Endothelial cell of umbilical vein (primary cell): ENCODE measurements around the gene ITGAE. TPM values are rescaled to one million over a fixed set of nuclear protein-coding genes. Genes with fewer than 3 reads are reported as not detected.

Experiments
- BruUV-seq: library from RNA; stranded (reverse); fragments of 400-500 nt; replicated peaks from 2 replicates; lab custom pipeline; 2021; lab: Mats Ljungman, UMichigan
- CTCF ChIA-PET: fragments of 300-600, 350-600 bp; sonication (Branson Sonifier 250); formaldehyde crosslinking; loops from one replicate; lab custom pipeline; 2021; ENCODE audit warnings: antibody characterized with exemption, inconsistent platforms; lab: Charles Lee
- POLR2A ChIA-PET: fragments of 300-600, 350-600 bp; sonication (Branson Sonifier 250); formaldehyde crosslinking; loops from one replicate; lab custom pipeline; 2021; ENCODE audit warnings: antibody characterized with exemption, inconsistent platforms; lab: Charles Lee
- DNase-seq: peaks from one replicate; pipeline ENCODE4 v3.0.0-alpha.2; 2011; ENCODE audit warnings: low read depth, low spot score
- FAIRE-seq: peaks from 2 replicates; lab custom pipeline; 2011; peaks lifted over from hg19 to GRCh38; lab: Jason Lieb, UNC
- H2AFZ ChIP-seq: 2 replicates; pipeline ENCODE4 v1.6.0; 2012; ENCODE audit warnings: low read depth, low read length, control low read depth, inconsistent platforms
- H3K27ac ChIP-seq: 2 replicates; pipeline ENCODE4 v1.5.1; 2011; ENCODE audit warnings: low read depth, mild to moderate bottlenecking, control low read depth, low read length, moderate library complexity; ENCODE audit not compliant: insufficient read depth
- H3K27me3 ChIP-seq, 2 experiments: 2 replicates each; pipeline versions ENCODE4 v1.6.0 to v1.6.1; 2011; ENCODE audit warnings: low read length in 2 of 2, mixed read lengths in 1 of 2; ENCODE audit not compliant: control insufficient read depth in 2 of 2, insufficient read depth in 2 of 2
- H3K36me3 ChIP-seq, 2 experiments: 2 replicates in 1 of 2; 3 replicates in 1 of 2; pipeline ENCODE4 v1.5.1; 2011; ENCODE audit warnings: low read length in 2 of 2, mild to moderate bottlenecking in 1 of 2, moderate library complexity in 1 of 2; ENCODE audit not compliant: control insufficient read depth in 2 of 2, insufficient read depth in 2 of 2; ENCODE audit errors: extremely low read depth in 1 of 2
- H3K4me1 ChIP-seq: 3 replicates; pipeline ENCODE4 v1.5.1; 2011; ENCODE audit warnings: mild to moderate bottlenecking, low read length; ENCODE audit not compliant: control insufficient read depth, insufficient read depth; ENCODE audit errors: extremely low read depth
- H3K4me2 ChIP-seq: 2 replicates; pipeline ENCODE4 v1.6.1; 2011; ENCODE audit warnings: low read length, control low read depth, mixed read lengths; ENCODE audit not compliant: insufficient read depth
- H3K4me3 ChIP-seq, 3 experiments: fragments of 200-600 bp in 1 of 3; sonication (generic), shearing (Covaris generic) in 1 of 3; replicated peaks in 1 of 3; 2 replicates each; pipeline ENCODE4 v1.5.1; 2011 to 2016; ENCODE audit warnings: control low read depth in 3 of 3, low read length in 3 of 3, mild to moderate bottlenecking in 2 of 3, inconsistent platforms in 1 of 3, low read depth in 1 of 3, moderate library complexity in 1 of 3; ENCODE audit not compliant: insufficient read depth in 1 of 3
- H3K79me2 ChIP-seq: 2 replicates; pipeline ENCODE4 v1.6.0; 2012; ENCODE audit warnings: low read length, inconsistent platforms; ENCODE audit not compliant: control insufficient read depth, insufficient read depth
- H3K9ac ChIP-seq: replicated peaks from 2 replicates; pipeline ENCODE3; 2011; ENCODE audit warnings: low read length, control low read depth; ENCODE audit not compliant: insufficient read depth; ENCODE audit errors: extremely low read depth
- H3K9me1 ChIP-seq: replicated peaks from 3 replicates; pipeline ENCODE4 v1.6.0; 2011; ENCODE audit warnings: mild to moderate bottlenecking, low read length; ENCODE audit not compliant: control insufficient read depth, insufficient read depth; ENCODE audit errors: extremely low read depth
- H3K9me3 ChIP-seq: replicated peaks from 2 replicates; pipeline ENCODE4 v1.5.1; 2012; ENCODE audit warnings: low read length, inconsistent platforms; ENCODE audit not compliant: control insufficient read depth, insufficient read depth
- H4K20me1 ChIP-seq: replicated peaks from 2 replicates; pipeline ENCODE3; 2011; ENCODE audit warnings: mild to moderate bottlenecking, low read length; ENCODE audit not compliant: control insufficient read depth, insufficient read depth; ENCODE audit errors: extremely low read depth
- CTCF ChIP-seq, 2 donors: IDR thresholded peaks; 1 replicate in 1 of 2; 2 replicates in 1 of 2; pipeline ENCODE4 v1.5.1; 2011; ENCODE audit warnings: low read length in 2 of 2, mild to moderate bottlenecking in 2 of 2, moderate library complexity in 2 of 2, control low read depth in 1 of 2, inconsistent platforms in 1 of 2, low read depth in 1 of 2; ENCODE audit not compliant: insufficient read depth in 1 of 2; ENCODE audit errors: extremely low read depth in 1 of 2
- EZH2 ChIP-seq: IDR thresholded peaks from 2 replicates; pipeline ENCODE4 v1.6.1; 2012; ENCODE audit warnings: borderline replicate concordance, low read depth, mild to moderate bottlenecking, moderate library complexity, low read length, inconsistent platforms; ENCODE audit not compliant: severe bottlenecking
- FOS ChIP-seq: IDR thresholded peaks from 2 replicates; pipeline ENCODE4 v1.6.1; 2011; ENCODE audit warnings: mild to moderate bottlenecking, low read length, moderate library complexity, borderline replicate concordance; ENCODE audit not compliant: insufficient read depth
- GATA2 ChIP-seq: IDR thresholded peaks from 2 replicates; pipeline ENCODE4 v1.7.0; 2011; ENCODE audit warnings: low read depth, mild to moderate bottlenecking, moderate library complexity, mixed read lengths, low read length; ENCODE audit not compliant: insufficient read length, insufficient read depth
- JUN ChIP-seq: IDR thresholded peaks from 2 replicates; pipeline ENCODE4 v1.6.1; 2011; ENCODE audit warnings: borderline replicate concordance, low read depth; ENCODE audit not compliant: insufficient read length, insufficient read depth
- MAX ChIP-seq: IDR thresholded peaks from 2 replicates; pipeline ENCODE4 v1.6.1; 2011; ENCODE audit not compliant: insufficient read depth, insufficient read length
- MYC ChIP-seq: IDR thresholded peaks from one replicate; pipeline ENCODE4 v1.6.1; 2011; ENCODE audit warnings: mild to moderate bottlenecking, low read depth, low read length
- POLR2A ChIP-seq: IDR thresholded peaks from 2 replicates; pipeline ENCODE4 v1.6.1; 2012; ENCODE audit warnings: low read depth, mild to moderate bottlenecking, control low read depth, low read length
- POLR2AphosphoS5 ChIP-seq: IDR thresholded peaks from 2 replicates; pipeline ENCODE4 v1.6.1; 2012; ENCODE audit warnings: low read depth, mild to moderate bottlenecking, control low read depth, low read length, moderate library complexity; ENCODE audit not compliant: insufficient read depth
- dilution Hi-C: fragments of 300-500 bp; cut with MboI; formaldehyde crosslinking; loops from one replicate; pipeline ENCODE4 v1.15.0; 2019; ENCODE audit warnings: low sequenced_read_pairs; ENCODE audit not compliant: extremely low pct_ligation_motif_present
- intact Hi-C: fragments of 100-400 bp; cut with micrococcal nuclease; formaldehyde crosslinking; loops from one replicate; pipeline ENCODE4 v1.10.0; 2022
- polyA plus RNA-seq, 4 experiments: library from polyadenylated mRNA; depleted of rRNA in 3 of 4; stranded (reverse) in 3 of 4; unstranded in 1 of 4; fragments of >200 nt; gene quantifications; 2 replicates each; pipeline versions ENCODE4 v1.2.1 to v1.2.3, GENCODE V29; 2011 to 2012; ENCODE audit warnings: missing spikeins in 1 of 4
- total RNA-seq: library from RNA; stranded (reverse); gene quantifications from 2 replicates; pipeline ENCODE4 v1.2.3, GENCODE V29; 2021

ITGAE gene
- total and polyA plus RNA-seq, 2 donors (not counting 3 experiments of a cell fraction or from before 2014, with no cell fraction given) = 29.6 to 71.6 TPM

- H3K4me3 ChIP-seq = no peak overlapping the region
- no peak overlapping the region for H3K27ac ChIP-seq
- no peak overlapping the region for H3K4me2 ChIP-seq
- intact Hi-C loops = no loop called here
- no peak overlapping the region for H3K9ac ChIP-seq
- FAIRE-seq (no peak), DNase-seq (no peak)
- no peaks in the 10 kb centered on the region for H3K9me3 ChIP-seq
- no peaks in the 10 kb centered on the region for H3K79me2 ChIP-seq
- H3K27me3 ChIP-seq = peaks cover 21 to 22% of the 10 kb centered on the region in 2 experiments
- H4K20me1 ChIP-seq = no peaks in the 10 kb centered on the region
- H3K4me1 ChIP-seq = peaks cover 5% of the 10 kb centered on the region
- H3K9me1 ChIP-seq = no peaks in the 10 kb centered on the region
- no peaks in the 10 kb centered on the region for H3K36me3 ChIP-seq
- TF ChIP-seq FOS = no peak
- TF ChIP-seq JUN = no peak
- TF ChIP-seq GATA2 = no peak
- TF ChIP-seq CTCF (IDR thresholded peaks at IDR 0.05; ENCODE audit: extremely low read depth in 1 of 2, insufficient read depth in 1 of 2, low read depth in 1 of 2, low read length in 2 of 2) = no peak
- no peak for TF ChIP-seq POLR2AphosphoS5
- TF ChIP-seq MAX = no peak
- TF ChIP-seq POLR2A = no peak
- TF ChIP-seq EZH2 = no peak
- no peak for TF ChIP-seq MYC
- dilution Hi-C loops = no loop called here
- no peak overlapping the region for H2AFZ ChIP-seq
- no TSS peak for BruUV-seq
- POLR2A ChIA-PET = no interaction called here
- CTCF ChIA-PET = no interaction called here
Measured at GRCh38 chr17:3693141-3693540, 107.8 kb downstream of the ITGAE start.
